HEK293 (cell line): ENCODE measurements around the gene NFE2L1.

Experiments
- REST ChIP-seq: fragments of 450-650 bp; formaldehyde crosslinking; IDR thresholded peaks from 2 replicates; pipeline ENCODE4 v1.5.1; 2016; ENCODE audit warnings: missing biosample characterization, missing genetic modification characterization
- SALL2 ChIP-seq: fragments of 450-650 bp; formaldehyde crosslinking; IDR thresholded peaks from 2 replicates; pipeline ENCODE4 v1.5.0; 2017; ENCODE audit warnings: missing biosample characterization, mild to moderate bottlenecking, missing genetic modification characterization, borderline replicate concordance
- YY1 ChIP-seq: fragments of 450-650 bp; formaldehyde crosslinking; IDR thresholded peaks from 2 replicates; pipeline ENCODE4 v1.5.1; 2018; ENCODE audit warnings: missing biosample characterization, missing genetic modification characterization
- ZBTB17 ChIP-seq: fragments of 450-650 bp; formaldehyde crosslinking; IDR thresholded peaks from 2 replicates; pipeline ENCODE4 v1.5.1; 2016; ENCODE audit warnings: missing biosample characterization, missing genetic modification characterization
- ZNF311 ChIP-seq: fragments of 450-650 bp; formaldehyde crosslinking; IDR thresholded peaks from 2 replicates; pipeline ENCODE4 v1.5.1; 2017; ENCODE audit warnings: missing biosample characterization, missing genetic modification characterization, borderline replicate concordance
- ZNF513 ChIP-seq: fragments of 450-650 bp; IDR thresholded peaks from 2 replicates; pipeline ENCODE4 v1.5.1; 2018; ENCODE audit warnings: missing biosample characterization, missing genetic modification characterization
- TF ChIP-seq, protein P1 (sequence below): fragments of 450-650 bp; formaldehyde crosslinking; IDR thresholded peaks from 2 replicates; pipeline ENCODE4 v1.5.1; 2016; ENCODE audit warnings: missing biosample characterization, missing genetic modification characterization
- TF ChIP-seq, protein P2 (sequence below): fragments of 450-650 bp; formaldehyde crosslinking; IDR thresholded peaks from 2 replicates; pipeline ENCODE4 v1.5.1; 2016; ENCODE audit warnings: missing biosample characterization, missing genetic modification characterization

GRCh38 chr17:48066192-48066591, 18.0 kb downstream of the NFE2L1 start:
- TF ChIP-seq ZNF513 (tag by site-specific recombination): no peak
- no peak for TF ChIP-seq ZBTB17 (tag by site-specific recombination)
- TF ChIP-seq, protein P1, sequence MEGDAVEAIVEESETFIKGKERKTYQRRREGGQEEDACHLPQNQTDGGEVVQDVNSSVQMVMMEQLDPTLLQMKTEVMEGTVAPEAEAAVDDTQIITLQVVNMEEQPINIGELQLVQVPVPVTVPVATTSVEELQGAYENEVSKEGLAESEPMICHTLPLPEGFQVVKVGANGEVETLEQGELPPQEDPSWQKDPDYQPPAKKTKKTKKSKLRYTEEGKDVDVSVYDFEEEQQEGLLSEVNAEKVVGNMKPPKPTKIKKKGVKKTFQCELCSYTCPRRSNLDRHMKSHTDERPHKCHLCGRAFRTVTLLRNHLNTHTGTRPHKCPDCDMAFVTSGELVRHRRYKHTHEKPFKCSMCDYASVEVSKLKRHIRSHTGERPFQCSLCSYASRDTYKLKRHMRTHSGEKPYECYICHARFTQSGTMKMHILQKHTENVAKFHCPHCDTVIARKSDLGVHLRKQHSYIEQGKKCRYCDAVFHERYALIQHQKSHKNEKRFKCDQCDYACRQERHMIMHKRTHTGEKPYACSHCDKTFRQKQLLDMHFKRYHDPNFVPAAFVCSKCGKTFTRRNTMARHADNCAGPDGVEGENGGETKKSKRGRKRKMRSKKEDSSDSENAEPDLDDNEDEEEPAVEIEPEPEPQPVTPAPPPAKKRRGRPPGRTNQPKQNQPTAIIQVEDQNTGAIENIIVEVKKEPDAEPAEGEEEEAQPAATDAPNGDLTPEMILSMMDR: no peak
- TF ChIP-seq ZNF311 (tag by site-specific recombination): no peak
- TF ChIP-seq, protein P2, sequence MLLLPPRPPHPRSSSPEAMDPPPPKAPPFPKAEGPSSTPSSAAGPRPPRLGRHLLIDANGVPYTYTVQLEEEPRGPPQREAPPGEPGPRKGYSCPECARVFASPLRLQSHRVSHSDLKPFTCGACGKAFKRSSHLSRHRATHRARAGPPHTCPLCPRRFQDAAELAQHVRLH (tag by site-specific recombination): no peak
- TF ChIP-seq YY1: no peak
- TF ChIP-seq REST (tag by site-specific recombination): no peak
- no peak for TF ChIP-seq SALL2 (tag by site-specific recombination)
